GM12878 (cell line): ENCODE data around the gene MAPKAPK2.

Experiments used
- CHD2 ChIP-seq: IDR thresholded peaks from 2 replicates; pipeline ENCODE4 v1.6.1; 2011; ENCODE audit warnings: low read depth, low read length, improper control_type of control experiment, borderline replicate concordance
- CTCF ChIP-seq, 3 experiments: IDR thresholded peaks in 2 of 3; conservative IDR thresholded peaks in 1 of 3; 2 replicates each; pipeline ENCODE4 v1.5.1; 2011; ENCODE audit warnings: low read depth in 3 of 3, low read length in 3 of 3, mild to moderate bottlenecking in 3 of 3, control low read depth in 2 of 3, moderate library complexity in 2 of 3, inconsistent platforms in 1 of 3, mixed read lengths in 1 of 3; ENCODE audit not compliant: control insufficient read depth in 2 of 3, insufficient read depth in 1 of 3; ENCODE audit errors: extremely low read depth in 1 of 3
- EZH2 ChIP-seq: IDR thresholded peaks from 2 replicates; pipeline ENCODE4 v1.6.1; 2012; ENCODE audit warnings: low read depth, mild to moderate bottlenecking, control low read depth, inconsistent platforms, low read length, borderline replicate concordance; ENCODE audit not compliant: control insufficient read depth
- MXI1 ChIP-seq: fragments of 150-350 bp; IDR thresholded peaks from 2 replicates; pipeline ENCODE4 v1.6.1; 2011; ENCODE audit warnings: low read depth, mild to moderate bottlenecking, inconsistent platforms, low read length, improper control_type of control experiment
- NFYB ChIP-seq: IDR thresholded peaks from 2 replicates; pipeline ENCODE4 v1.6.1; 2011; ENCODE audit warnings: low read depth, mild to moderate bottlenecking, low read length, improper control_type of control experiment, moderate library complexity; ENCODE audit not compliant: insufficient read depth
- NKRF ChIP-seq: fragments of 450-650 bp; conservative IDR thresholded peaks from 2 replicates; pipeline ENCODE4 v1.6.1; 2017; ENCODE audit warnings: mild to moderate bottlenecking, moderate library complexity
- POLR2A ChIP-seq: IDR thresholded peaks from 2 replicates; pipeline ENCODE4 v1.6.1; 2011; ENCODE audit warnings: low read depth, mild to moderate bottlenecking, low read length
- RAD21 ChIP-seq: IDR thresholded peaks from 2 replicates; pipeline ENCODE4 v1.6.1; 2011; ENCODE audit warnings: mild to moderate bottlenecking, low read depth, low read length, moderate library complexity; ENCODE audit not compliant: insufficient read depth
- REST ChIP-seq: IDR thresholded peaks from 2 replicates; pipeline ENCODE4 v1.6.1; 2012; ENCODE audit warnings: mild to moderate bottlenecking, low read depth, low read length
- STAT1 ChIP-seq: fragments of 450-650 bp; conservative IDR thresholded peaks from 2 replicates; pipeline ENCODE4 v1.6.1; 2014; ENCODE audit warnings: antibody characterized with exemption, mild to moderate bottlenecking
- TCF7 ChIP-seq: IDR thresholded peaks from 2 replicates; pipeline ENCODE4 v1.6.1; 2014; ENCODE audit warnings: antibody characterized with exemption, borderline replicate concordance
- USF1 ChIP-seq: IDR thresholded peaks from 2 replicates; pipeline ENCODE4 v1.6.1; 2011; ENCODE audit warnings: borderline replicate concordance, low read depth, mild to moderate bottlenecking, moderate library complexity, mixed read lengths, low read length; ENCODE audit not compliant: insufficient read depth; ENCODE audit errors: extremely low read length
- YY1 ChIP-seq: IDR thresholded peaks from 2 replicates; pipeline ENCODE4 v1.6.1; 2011; ENCODE audit warnings: low read depth, mild to moderate bottlenecking, low read length

- TF ChIP-seq NKRF (no peak), TCF7 (no peak), RAD21 (no peak), YY1 (no peak), STAT1 (no peak), CHD2 (no peak), CTCF (IDR thresholded peaks at IDR 0.05 in 2 of 3, conservative IDR thresholded peaks at IDR 0.05 in 1 of 3; ENCODE audit: control insufficient read depth in 2 of 3, extremely low read depth in 1 of 3, insufficient read depth in 1 of 3, low read depth in 3 of 3, low read length in 3 of 3) (no peak), MXI1 (no peak), POLR2A (no peak), REST (no peak), EZH2 (no peak), NFYB (no peak), USF1 (no peak)
Observed at GRCh38 chr1:206760590-206760989, 75.9 kb downstream of the MAPKAPK2 start.
